Neural cell (in vitro differentiated cells): ENCODE data around the gene ACAN.

Experiments
- EP300 ChIP-seq: fragments of 450-650 bp; conservative IDR thresholded peaks from 2 replicates; pipeline ENCODE4 v1.6.1; 2014; ENCODE audit warnings: antibody characterized with exemption, mild to moderate bottlenecking, moderate library complexity; ENCODE audit not compliant: poor library complexity, severe bottlenecking
- EZH2 ChIP-seq: fragments of 200-600, 300-800 bp; shearing (Covaris generic), sonication (generic); IDR thresholded peaks from 2 replicates; pipeline ENCODE4 v1.6.1; 2014; ENCODE audit warnings: antibody characterized with exemption, low read length, borderline replicate concordance, mild to moderate bottlenecking; ENCODE audit not compliant: insufficient read depth, poor library complexity, severe bottlenecking
- MXI1 ChIP-seq: fragments of 450-650 bp; conservative IDR thresholded peaks from 2 replicates; pipeline ENCODE4 v1.6.1; 2014; ENCODE audit warnings: antibody characterized with exemption, mild to moderate bottlenecking; ENCODE audit not compliant: poor library complexity, severe bottlenecking
- POLR2AphosphoS5 ChIP-seq: IDR thresholded peaks from 2 replicates; pipeline ENCODE4 v1.6.1; 2012
- SMC3 ChIP-seq: fragments of 450-650 bp; conservative IDR thresholded peaks from 2 replicates; pipeline ENCODE4 v1.6.1; 2014; ENCODE audit warnings: antibody characterized with exemption, mild to moderate bottlenecking, moderate library complexity; ENCODE audit not compliant: poor library complexity
- TF ChIP-seq, protein P1 (sequence below): fragments of 450-650 bp; IDR thresholded peaks from 2 replicates; pipeline ENCODE4 v1.5.1; 2014; ENCODE audit warnings: antibody characterized with exemption, mild to moderate bottlenecking, moderate library complexity; ENCODE audit not compliant: poor library complexity, severe bottlenecking
- TF ChIP-seq, protein P2 (sequence below): IDR thresholded peaks from 2 replicates; pipeline ENCODE4 v1.6.1; 2012; ENCODE audit warnings: borderline replicate concordance

DNA sequence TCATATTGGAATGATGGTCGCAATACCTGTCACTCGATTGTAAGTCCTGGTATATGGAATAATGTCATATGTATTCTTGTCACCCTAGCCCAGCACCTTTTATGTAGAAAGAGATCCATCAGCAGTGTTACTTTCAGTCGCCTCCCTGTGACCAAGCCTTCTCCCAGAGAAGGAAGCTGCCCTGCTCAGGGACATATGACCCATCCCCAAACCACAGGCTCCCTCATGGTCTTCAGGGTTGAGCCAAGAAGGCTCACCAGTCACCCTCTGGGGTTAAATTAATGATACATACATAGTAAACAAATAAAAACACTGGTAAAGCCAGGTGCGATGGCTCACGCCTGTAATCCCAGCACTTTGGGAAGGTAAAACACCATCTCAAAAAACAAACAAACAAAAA, 114.5 kb downstream of the ACAN start:
- no peak for TF ChIP-seq POLR2AphosphoS5
- TF ChIP-seq, protein P1, sequence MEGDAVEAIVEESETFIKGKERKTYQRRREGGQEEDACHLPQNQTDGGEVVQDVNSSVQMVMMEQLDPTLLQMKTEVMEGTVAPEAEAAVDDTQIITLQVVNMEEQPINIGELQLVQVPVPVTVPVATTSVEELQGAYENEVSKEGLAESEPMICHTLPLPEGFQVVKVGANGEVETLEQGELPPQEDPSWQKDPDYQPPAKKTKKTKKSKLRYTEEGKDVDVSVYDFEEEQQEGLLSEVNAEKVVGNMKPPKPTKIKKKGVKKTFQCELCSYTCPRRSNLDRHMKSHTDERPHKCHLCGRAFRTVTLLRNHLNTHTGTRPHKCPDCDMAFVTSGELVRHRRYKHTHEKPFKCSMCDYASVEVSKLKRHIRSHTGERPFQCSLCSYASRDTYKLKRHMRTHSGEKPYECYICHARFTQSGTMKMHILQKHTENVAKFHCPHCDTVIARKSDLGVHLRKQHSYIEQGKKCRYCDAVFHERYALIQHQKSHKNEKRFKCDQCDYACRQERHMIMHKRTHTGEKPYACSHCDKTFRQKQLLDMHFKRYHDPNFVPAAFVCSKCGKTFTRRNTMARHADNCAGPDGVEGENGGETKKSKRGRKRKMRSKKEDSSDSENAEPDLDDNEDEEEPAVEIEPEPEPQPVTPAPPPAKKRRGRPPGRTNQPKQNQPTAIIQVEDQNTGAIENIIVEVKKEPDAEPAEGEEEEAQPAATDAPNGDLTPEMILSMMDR, result no peak
- no peak for TF ChIP-seq MXI1
- no peak for TF ChIP-seq EP300
- TF ChIP-seq, protein P2, sequence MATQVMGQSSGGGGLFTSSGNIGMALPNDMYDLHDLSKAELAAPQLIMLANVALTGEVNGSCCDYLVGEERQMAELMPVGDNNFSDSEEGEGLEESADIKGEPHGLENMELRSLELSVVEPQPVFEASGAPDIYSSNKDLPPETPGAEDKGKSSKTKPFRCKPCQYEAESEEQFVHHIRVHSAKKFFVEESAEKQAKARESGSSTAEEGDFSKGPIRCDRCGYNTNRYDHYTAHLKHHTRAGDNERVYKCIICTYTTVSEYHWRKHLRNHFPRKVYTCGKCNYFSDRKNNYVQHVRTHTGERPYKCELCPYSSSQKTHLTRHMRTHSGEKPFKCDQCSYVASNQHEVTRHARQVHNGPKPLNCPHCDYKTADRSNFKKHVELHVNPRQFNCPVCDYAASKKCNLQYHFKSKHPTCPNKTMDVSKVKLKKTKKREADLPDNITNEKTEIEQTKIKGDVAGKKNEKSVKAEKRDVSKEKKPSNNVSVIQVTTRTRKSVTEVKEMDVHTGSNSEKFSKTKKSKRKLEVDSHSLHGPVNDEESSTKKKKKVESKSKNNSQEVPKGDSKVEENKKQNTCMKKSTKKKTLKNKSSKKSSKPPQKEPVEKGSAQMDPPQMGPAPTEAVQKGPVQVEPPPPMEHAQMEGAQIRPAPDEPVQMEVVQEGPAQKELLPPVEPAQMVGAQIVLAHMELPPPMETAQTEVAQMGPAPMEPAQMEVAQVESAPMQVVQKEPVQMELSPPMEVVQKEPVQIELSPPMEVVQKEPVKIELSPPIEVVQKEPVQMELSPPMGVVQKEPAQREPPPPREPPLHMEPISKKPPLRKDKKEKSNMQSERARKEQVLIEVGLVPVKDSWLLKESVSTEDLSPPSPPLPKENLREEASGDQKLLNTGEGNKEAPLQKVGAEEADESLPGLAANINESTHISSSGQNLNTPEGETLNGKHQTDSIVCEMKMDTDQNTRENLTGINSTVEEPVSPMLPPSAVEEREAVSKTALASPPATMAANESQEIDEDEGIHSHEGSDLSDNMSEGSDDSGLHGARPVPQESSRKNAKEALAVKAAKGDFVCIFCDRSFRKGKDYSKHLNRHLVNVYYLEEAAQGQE, result no peak
- TF ChIP-seq SMC3, result no peak
- no peak for TF ChIP-seq EZH2
